OCI-LY7 (cell line): Measurements from ENCODE around the gene MIDN.

ENCODE experiments used
- CTCF ChIP-seq: fragments of 200-600 bp; sonication (generic); conservative IDR thresholded peaks from 2 replicates; pipeline ENCODE4 v1.5.1; 2014; ENCODE audit warnings: mild to moderate bottlenecking, antibody characterized with exemption, low read length, moderate library complexity, mixed read lengths
- EZH2phosphoT487 ChIP-seq: fragments of 200-600 bp; sonication (generic); IDR thresholded peaks from 2 replicates; pipeline ENCODE4 v1.6.1; 2018; ENCODE audit warnings: low read depth, borderline replicate concordance, mild to moderate bottlenecking, mixed run types, antibody characterized with exemption, low read length, moderate library complexity, mixed read lengths

GRCh38 chr19:1245494-1246264, 2.7 kb upstream of the MIDN start:
- TF ChIP-seq EZH2phosphoT487 (no peak), CTCF (no peak)
